ENCODE results near the gene MKRN3.

MKRN3 gene

DNA sequence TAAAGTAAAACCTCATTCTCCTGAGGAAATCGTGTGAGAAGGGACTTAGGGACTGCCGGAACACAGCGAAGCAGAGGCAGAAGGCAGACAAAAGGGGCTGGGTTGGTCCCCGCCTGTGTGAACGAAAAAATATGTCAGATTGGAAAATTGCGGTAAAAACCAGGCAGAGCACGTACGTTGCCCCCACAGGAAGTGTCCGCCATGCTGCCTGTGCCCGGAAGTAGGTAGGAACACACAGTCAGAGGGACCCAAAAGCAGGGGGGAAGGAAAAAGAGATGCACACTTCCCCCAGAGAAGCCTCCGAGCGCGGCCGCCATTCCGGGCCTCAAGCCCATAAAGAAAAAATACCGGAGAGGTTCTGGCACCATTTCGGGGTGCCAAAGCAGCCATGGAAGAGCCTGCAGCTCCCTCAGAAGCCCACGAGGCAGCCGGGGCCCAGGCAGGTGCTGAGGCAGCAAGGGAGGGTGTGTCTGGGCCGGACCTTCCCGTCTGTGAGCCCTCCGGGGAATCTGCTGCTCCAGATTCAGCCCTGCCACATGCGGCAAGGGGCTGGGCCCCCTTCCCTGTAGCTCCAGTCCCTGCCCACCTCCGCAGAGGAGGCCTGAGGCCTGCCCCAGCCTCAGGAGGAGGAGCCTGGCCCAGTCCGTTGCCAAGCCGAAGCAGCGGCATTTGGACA, at the start of gene MKRN3:
Gene MKRN3 (plus strand): TSS at position 280 of the 676 bp plus-strand sequence. CDS start 109 bp downstream, at position 389.
- Histone ChIP-seq H3K9me2 (replicated peaks; ENCODE audit: insufficient read depth, low read length) (no peaks in the 10 kb centered on the region), H4K20me1 (ENCODE audit: insufficient read depth, low read length) (no peaks in the 10 kb centered on the region), H3K4me3 (ENCODE audit: low read length) (no peak within 1 kb of the TSS), H3K9ac (ENCODE audit: low read length) (no peak within 1 kb of the TSS), H3K4me1 (ENCODE audit: low read length) (no peaks in the 10 kb centered on the region), H3F3A (ENCODE audit: insufficient read depth, low read length) (no peaks in the 10 kb centered on the region), H3K79me2 (ENCODE audit: low read length) (no peaks in the 10 kb centered on the region), H3K27ac (ENCODE audit: low read length) (no peak within 1 kb of the TSS), H3K36me3 (replicated peaks; ENCODE audit: insufficient read depth, low read length) (no peaks in the 10 kb centered on the region), H2AFZ (ENCODE audit: low read length) (no peak within 1 kb of the TSS), H3K27me3 (replicated peaks; ENCODE audit: insufficient read depth, low read length) (no peaks in the 10 kb centered on the region), H3K4me2 (ENCODE audit: low read depth, low read length) (no peak within 1 kb of the TSS), H3K9me3 (replicated peaks; ENCODE audit: insufficient read depth, low read length) (no peaks in the 10 kb centered on the region)
- no peak for TF ChIP-seq EZH2phosphoT487 (IDR thresholded peaks at IDR 0.05; ENCODE audit: low read length)
- TF ChIP-seq EZH2 (optimal IDR thresholded peaks at IDR 0.05; ENCODE audit: low read depth, low read length), result no peak
- TF ChIP-seq CTCF (IDR thresholded peaks at IDR 0.05; ENCODE audit: low read length), result no peak
- no peak for DNase-seq

DNA sequence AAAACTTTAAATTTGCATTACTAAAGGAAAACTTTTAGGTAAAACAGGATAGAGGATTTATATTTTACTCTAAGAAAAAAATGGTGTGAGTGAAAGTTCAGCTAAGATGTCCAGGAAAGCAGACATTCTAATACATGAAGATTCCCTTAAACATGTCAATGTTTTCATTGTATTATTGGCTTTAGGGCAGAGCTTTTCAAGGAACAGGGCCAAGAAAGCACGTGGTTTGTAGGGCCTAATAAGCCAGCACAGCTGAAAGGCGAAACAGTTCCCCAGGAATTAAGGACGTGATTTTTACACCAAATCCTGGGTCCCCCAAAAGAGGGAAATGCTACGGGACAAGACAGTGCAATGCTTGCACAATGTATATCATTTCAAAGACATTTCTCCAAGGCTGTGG, 48.6 kb upstream of the MKRN3 start:
- Histone ChIP-seq H3K9me2 (replicated peaks; ENCODE audit: insufficient read depth, low read length) (no peaks in the 10 kb centered on the region), H3K9ac (ENCODE audit: low read length) (no peak overlapping the region), H3F3A (ENCODE audit: insufficient read depth, low read length) (no peaks in the 10 kb centered on the region), H3K27ac (ENCODE audit: low read length) (no peak overlapping the region), H3K27me3 (replicated peaks; ENCODE audit: insufficient read depth, low read length) (no peaks in the 10 kb centered on the region), H2AFZ (ENCODE audit: low read length) (no peak overlapping the region), H3K79me2 (ENCODE audit: low read length) (no peaks in the 10 kb centered on the region), H3K4me3 (ENCODE audit: low read length) (no peak overlapping the region), H4K20me1 (ENCODE audit: insufficient read depth, low read length) (no peaks in the 10 kb centered on the region), H3K36me3 (replicated peaks; ENCODE audit: insufficient read depth, low read length) (no peaks in the 10 kb centered on the region), H3K4me2 (ENCODE audit: low read depth, low read length) (no peak overlapping the region), H3K4me1 (ENCODE audit: low read length) (no peaks in the 10 kb centered on the region), H3K9me3 (replicated peaks; ENCODE audit: insufficient read depth, low read length) (no peaks in the 10 kb centered on the region)
- no peak for DNase-seq
- TF ChIP-seq EZH2 (optimal IDR thresholded peaks at IDR 0.05; ENCODE audit: low read depth, low read length) (no peak), CTCF (IDR thresholded peaks at IDR 0.05; ENCODE audit: low read length) (no peak), EZH2phosphoT487 (IDR thresholded peaks at IDR 0.05; ENCODE audit: low read length) (no peak)

GRCh38 chr15:23518104-23518503, 47.4 kb upstream of the MKRN3 start:
- Histone ChIP-seq H3K4me3 (ENCODE audit: low read length) (no peak overlapping the region), H3K9ac (ENCODE audit: low read length) (no peak overlapping the region), H3K4me2 (ENCODE audit: low read depth, low read length) (no peak overlapping the region), H3K9me3 (replicated peaks; ENCODE audit: insufficient read depth, low read length) (no peaks in the 10 kb centered on the region), H3K4me1 (ENCODE audit: low read length) (no peaks in the 10 kb centered on the region), H3K27ac (ENCODE audit: low read length) (no peak overlapping the region), H3K9me2 (replicated peaks; ENCODE audit: insufficient read depth, low read length) (no peaks in the 10 kb centered on the region), H3K79me2 (ENCODE audit: low read length) (no peaks in the 10 kb centered on the region), H4K20me1 (ENCODE audit: insufficient read depth, low read length) (no peaks in the 10 kb centered on the region), H3F3A (ENCODE audit: insufficient read depth, low read length) (no peaks in the 10 kb centered on the region), H2AFZ (ENCODE audit: low read length) (no peak overlapping the region), H3K36me3 (replicated peaks; ENCODE audit: insufficient read depth, low read length) (no peaks in the 10 kb centered on the region), H3K27me3 (replicated peaks; ENCODE audit: insufficient read depth, low read length) (no peaks in the 10 kb centered on the region)
- TF ChIP-seq EZH2 (optimal IDR thresholded peaks at IDR 0.05; ENCODE audit: low read depth, low read length), result no peak
- TF ChIP-seq CTCF (IDR thresholded peaks at IDR 0.05; ENCODE audit: low read length), result no peak
- no peak for TF ChIP-seq EZH2phosphoT487 (IDR thresholded peaks at IDR 0.05; ENCODE audit: low read length)
- DNase-seq, result no peak

Data from MM.1S (cell line).